Measurements from ENCODE around the gene PMEL.

- TF ChIP-seq CTCF (conservative IDR thresholded peaks at IDR 0.05; ENCODE audit: low read length) (no peak), EZH2phosphoT487 (IDR thresholded peaks at IDR 0.05; ENCODE audit: borderline replicate concordance, low read depth, low read length) (no peak)
Observed at GRCh38 chr12:55925870-55926737, 39.7 kb downstream of the PMEL start.
